Epithelial cell of proximal tubule (primary cell): Measurements from ENCODE around the gene PEPD. TPM values are rescaled to one million over a fixed set of nuclear protein-coding genes. Genes with fewer than 3 reads are reported as not detected.

Experiments used
- DNase-seq: peaks from one replicate; pipeline ENCODE4 v3.0.0-alpha.2; 2011; ENCODE audit warnings: low read depth
- H3K4me3 ChIP-seq: 2 replicates; pipeline ENCODE4 v1.5.1; 2011; ENCODE audit warnings: low read depth, mild to moderate bottlenecking, low read length
- total RNA-seq: library from RNA; depleted of rRNA; stranded (reverse); fragments of >200 nt; gene quantifications from 2 replicates; pipeline ENCODE4 v1.2.3, GENCODE V29; 2015
- TF ChIP-seq, protein P1 (sequence below): conservative IDR thresholded peaks from 2 replicates; pipeline ENCODE4 v1.5.1; 2012; ENCODE audit warnings: low read depth, mild to moderate bottlenecking, low read length

PEPD gene
- total RNA-seq, 1 donor from 2014 or later, result 56.7 TPM

- no peak overlapping the region for H3K4me3 ChIP-seq
- TF ChIP-seq, protein P1, sequence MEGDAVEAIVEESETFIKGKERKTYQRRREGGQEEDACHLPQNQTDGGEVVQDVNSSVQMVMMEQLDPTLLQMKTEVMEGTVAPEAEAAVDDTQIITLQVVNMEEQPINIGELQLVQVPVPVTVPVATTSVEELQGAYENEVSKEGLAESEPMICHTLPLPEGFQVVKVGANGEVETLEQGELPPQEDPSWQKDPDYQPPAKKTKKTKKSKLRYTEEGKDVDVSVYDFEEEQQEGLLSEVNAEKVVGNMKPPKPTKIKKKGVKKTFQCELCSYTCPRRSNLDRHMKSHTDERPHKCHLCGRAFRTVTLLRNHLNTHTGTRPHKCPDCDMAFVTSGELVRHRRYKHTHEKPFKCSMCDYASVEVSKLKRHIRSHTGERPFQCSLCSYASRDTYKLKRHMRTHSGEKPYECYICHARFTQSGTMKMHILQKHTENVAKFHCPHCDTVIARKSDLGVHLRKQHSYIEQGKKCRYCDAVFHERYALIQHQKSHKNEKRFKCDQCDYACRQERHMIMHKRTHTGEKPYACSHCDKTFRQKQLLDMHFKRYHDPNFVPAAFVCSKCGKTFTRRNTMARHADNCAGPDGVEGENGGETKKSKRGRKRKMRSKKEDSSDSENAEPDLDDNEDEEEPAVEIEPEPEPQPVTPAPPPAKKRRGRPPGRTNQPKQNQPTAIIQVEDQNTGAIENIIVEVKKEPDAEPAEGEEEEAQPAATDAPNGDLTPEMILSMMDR, result no peak
These were observed 118.2 kb downstream of the PEPD start for GRCh38 chr19:33403221-33403972.

GRCh38 chr19:33402421-33403220, 119.0 kb downstream of the PEPD start:
- no peak overlapping the region for H3K4me3 ChIP-seq
- no peak for DNase-seq
- TF ChIP-seq, protein P1, result peak; percentile 31

More at GRCh38 chr19:33403221-33403972, 118.2 kb downstream of the PEPD start:
- DNase-seq, result no peak

DNA sequence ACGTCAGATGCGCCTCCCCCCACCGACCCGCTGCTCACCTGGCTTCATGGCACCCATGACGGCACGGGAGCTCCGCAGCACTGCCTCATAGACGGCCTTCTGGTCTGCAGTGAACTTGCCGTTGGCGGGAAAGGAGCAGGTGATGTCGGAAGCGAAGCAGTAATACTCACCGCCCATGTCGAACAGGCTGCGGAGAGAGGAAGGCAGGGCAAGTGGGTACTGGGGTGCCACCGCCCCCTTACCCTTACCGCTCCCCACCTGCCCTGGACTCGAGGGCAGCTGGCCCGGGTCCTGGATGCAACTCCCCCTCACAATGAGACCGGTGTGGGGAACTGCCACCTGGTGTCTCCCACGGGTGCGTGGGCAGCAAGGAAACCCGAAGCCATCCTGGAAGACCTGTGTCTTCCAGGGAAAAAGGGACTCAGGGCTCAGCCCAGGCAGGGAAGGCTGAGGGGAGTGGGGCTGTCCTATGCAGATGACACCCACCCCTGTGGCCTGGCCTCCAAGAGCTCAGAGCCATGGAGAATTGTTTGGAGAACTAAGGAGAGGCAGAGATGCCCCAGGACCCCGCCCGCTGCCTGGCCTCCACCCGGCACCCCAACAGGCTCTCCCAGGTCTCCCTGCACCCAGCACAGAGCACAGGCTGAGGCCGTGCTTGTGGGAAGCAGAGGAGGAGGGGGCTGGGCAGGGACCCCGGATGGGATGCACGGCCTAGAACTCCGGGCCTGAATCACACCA, 119.7 kb downstream of the PEPD start:
- no peak for DNase-seq
- TF ChIP-seq, protein P1, result no peak
- H3K4me3 ChIP-seq, result no peak overlapping the region

- no peak for DNase-seq
- H3K4me3 ChIP-seq, result no peak overlapping the region
- TF ChIP-seq, protein P1, result no peak
These were observed 120.5 kb downstream of the PEPD start for GRCh38 chr19:33400856-33401682.

DNA sequence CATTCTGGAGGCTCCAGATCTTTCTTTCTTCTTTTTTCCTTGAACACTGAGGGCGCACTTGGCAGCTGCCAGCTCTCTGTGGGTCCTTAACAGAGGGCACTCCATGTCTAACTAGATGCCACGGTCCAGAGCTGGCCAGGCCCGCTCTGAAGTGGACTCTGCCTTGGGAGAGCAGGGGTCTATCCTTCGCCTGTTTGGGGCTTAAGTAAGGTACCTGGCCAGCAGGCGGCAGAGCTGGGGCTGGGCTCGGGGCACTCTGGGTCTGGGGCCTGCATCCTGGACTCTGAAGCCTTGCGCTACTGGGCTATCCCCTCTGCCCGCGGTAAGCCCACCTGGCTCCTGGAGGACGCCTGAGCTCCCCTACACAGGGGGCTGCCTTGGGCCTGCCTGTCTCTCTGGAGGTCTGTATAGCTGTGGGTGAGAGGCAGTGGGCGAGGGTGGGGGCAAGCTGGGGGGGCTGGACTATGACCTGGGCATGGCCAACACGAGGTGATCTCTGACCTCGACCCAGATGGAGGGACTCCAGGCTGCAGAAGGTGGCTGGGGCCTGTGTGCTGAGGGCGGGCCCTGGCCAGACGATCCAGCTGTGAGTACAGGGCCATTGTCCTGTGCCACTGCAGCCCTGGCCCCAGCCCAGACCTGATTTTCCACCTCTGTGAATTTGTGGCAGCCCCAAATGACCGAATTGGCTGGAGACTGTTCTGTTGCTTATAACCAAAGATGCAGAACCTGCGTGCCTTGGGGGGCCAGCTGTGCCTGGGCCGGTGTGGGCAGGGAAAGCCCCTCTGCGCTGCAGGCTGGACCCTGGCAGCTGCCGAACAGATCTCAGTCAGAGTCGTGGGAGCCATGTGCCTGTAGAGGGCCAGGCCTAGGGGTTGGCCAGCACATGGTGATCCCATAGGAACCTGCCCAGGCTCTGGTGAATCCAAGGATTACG, 121.6 kb downstream of the PEPD start:
- TF ChIP-seq, protein P1, result no peak

More for the DNA sequence above, 121.6 kb downstream of the PEPD start:
- DNase-seq, result no peak
- H3K4me3 ChIP-seq, result no peak overlapping the region
